ENCODE results near the gene LRCH3. TPM values are rescaled to one million over a fixed set of nuclear protein-coding genes. Genes with fewer than 3 reads are reported as not detected.
A peak's percentile ranks its signal among the peaks of the same experiment; 100 is the strongest.

Gene LRCH3
- total and polyA plus RNA-seq, 2 of the 13 experiments (the other 11 are each of a cell fraction or from before 2014, with no cell fraction given): 25.5 to 103 TPM

DNA sequence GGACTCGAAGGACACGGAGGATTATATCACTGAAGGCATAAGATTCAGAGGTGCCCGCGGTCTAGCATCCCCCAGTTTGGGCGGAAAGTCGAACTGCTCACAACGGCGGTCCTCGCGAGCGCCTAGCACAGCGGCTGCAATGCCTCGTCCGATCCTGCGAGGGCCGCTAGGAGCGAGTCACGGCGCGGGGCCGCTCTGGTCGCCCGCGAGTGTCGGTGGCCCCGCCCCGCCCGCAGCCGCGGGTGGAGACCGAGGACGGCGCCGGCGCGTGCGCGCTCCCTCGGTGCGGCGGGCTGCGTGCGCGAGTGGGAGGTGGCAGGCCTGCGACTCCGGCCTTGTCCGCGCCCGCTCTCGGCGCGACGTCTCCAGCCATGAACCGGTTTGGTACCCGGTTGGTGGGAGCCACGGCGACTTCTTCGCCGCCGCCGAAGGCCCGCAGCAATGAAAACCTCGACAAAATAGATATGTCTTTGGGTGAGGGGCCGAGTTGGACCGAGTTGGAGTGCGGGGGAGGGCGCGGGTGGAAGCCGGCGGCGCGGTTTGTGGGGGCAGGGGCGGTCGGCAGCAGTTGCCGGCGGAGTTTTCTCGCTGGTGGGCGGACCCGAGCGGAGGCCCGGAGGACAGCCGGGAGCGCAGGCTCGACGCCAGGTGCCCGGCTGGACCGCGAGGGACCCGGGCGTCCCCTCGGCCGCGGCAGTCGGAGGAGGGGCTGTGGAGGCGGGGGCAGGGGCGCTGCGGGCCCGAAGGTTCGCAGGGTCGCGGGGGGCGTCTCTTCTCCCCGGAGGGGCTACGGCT, 41.3 kb upstream of the LRCH3 start, which contains the start of gene FYTTD1 (continued):
- TF ChIP-seq SRSF1 (optimal IDR thresholded peaks at IDR 0.05; ENCODE audit: low read depth, low read length): peak; percentile 10
- peak; percentile 67 for TF ChIP-seq TMF1 (CRISPR knock-in tag; IDR thresholded peaks at IDR 0.05; ENCODE audit: low read depth)
- peak; percentile 78; the same call in 1 of the 2 replicates for TF ChIP-seq NR1H2 (CRISPR knock-in tag; IDR thresholded peaks at IDR 0.05; ENCODE audit: borderline replicate concordance, low read depth)
- no peak for TF ChIP-seq FOXA1 (IDR thresholded peaks at IDR 0.05)
- no peak for TF ChIP-seq FOXA1 (CRISPR knock-in tag; IDR thresholded peaks at IDR 0.05)
- TF ChIP-seq SOX6 (IDR thresholded peaks at IDR 0.05): no peak
- TF ChIP-seq SOX6 (CRISPR knock-in tag; IDR thresholded peaks at IDR 0.05): peak; percentile 28; the same call in 1 of the 2 replicates
- TF ChIP-seq ZNF570 (CRISPR knock-in tag; IDR thresholded peaks at IDR 0.05; ENCODE audit: borderline replicate concordance): no peak; the same call in 1 of the 2 replicates
- peak; percentile 92 for TF ChIP-seq ATF7-NPFF (CRISPR knock-in tag; IDR thresholded peaks at IDR 0.05; ENCODE audit: low read depth)
- TF ChIP-seq ZNF660 (CRISPR knock-in tag; IDR thresholded peaks at IDR 0.05; ENCODE audit: borderline replicate concordance, low read depth): no peak
- TF ChIP-seq ZNF441 (CRISPR knock-in tag; IDR thresholded peaks at IDR 0.05; ENCODE audit: borderline replicate concordance): peak; percentile 81
- TF ChIP-seq, protein P1, sequence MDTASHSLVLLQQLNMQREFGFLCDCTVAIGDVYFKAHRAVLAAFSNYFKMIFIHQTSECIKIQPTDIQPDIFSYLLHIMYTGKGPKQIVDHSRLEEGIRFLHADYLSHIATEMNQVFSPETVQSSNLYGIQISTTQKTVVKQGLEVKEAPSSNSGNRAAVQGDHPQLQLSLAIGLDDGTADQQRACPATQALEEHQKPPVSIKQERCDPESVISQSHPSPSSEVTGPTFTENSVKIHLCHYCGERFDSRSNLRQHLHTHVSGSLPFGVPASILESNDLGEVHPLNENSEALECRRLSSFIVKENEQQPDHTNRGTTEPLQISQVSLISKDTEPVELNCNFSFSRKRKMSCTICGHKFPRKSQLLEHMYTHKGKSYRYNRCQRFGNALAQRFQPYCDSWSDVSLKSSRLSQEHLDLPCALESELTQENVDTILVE (CRISPR knock-in tag; IDR thresholded peaks at IDR 0.05): peak; percentile 45
- TF ChIP-seq CCDC6 (CRISPR knock-in tag; IDR thresholded peaks at IDR 0.05): no peak; the same call in 1 of the 2 replicates
- peak; percentile 31 for TF ChIP-seq ZNF883 (CRISPR knock-in tag; IDR thresholded peaks at IDR 0.05; ENCODE audit: not compliant biosample characterization)
- TF ChIP-seq, protein P2, sequence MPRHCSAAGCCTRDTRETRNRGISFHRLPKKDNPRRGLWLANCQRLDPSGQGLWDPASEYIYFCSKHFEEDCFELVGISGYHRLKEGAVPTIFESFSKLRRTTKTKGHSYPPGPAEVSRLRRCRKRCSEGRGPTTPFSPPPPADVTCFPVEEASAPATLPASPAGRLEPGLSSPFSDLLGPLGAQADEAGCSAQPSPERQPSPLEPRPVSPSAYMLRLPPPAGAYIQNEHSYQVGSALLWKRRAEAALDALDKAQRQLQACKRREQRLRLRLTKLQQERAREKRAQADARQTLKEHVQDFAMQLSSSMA (CRISPR knock-in tag; IDR thresholded peaks at IDR 0.05): peak; percentile 74; the same call in 1 of the 2 replicates
- TF ChIP-seq ZNF292 (CRISPR knock-in tag; IDR thresholded peaks at IDR 0.05; ENCODE audit: borderline replicate concordance, low read depth): 0 out of 2 replicates have a peak, but pooled peaks have one; percentile 58
- TF ChIP-seq, protein P3, sequence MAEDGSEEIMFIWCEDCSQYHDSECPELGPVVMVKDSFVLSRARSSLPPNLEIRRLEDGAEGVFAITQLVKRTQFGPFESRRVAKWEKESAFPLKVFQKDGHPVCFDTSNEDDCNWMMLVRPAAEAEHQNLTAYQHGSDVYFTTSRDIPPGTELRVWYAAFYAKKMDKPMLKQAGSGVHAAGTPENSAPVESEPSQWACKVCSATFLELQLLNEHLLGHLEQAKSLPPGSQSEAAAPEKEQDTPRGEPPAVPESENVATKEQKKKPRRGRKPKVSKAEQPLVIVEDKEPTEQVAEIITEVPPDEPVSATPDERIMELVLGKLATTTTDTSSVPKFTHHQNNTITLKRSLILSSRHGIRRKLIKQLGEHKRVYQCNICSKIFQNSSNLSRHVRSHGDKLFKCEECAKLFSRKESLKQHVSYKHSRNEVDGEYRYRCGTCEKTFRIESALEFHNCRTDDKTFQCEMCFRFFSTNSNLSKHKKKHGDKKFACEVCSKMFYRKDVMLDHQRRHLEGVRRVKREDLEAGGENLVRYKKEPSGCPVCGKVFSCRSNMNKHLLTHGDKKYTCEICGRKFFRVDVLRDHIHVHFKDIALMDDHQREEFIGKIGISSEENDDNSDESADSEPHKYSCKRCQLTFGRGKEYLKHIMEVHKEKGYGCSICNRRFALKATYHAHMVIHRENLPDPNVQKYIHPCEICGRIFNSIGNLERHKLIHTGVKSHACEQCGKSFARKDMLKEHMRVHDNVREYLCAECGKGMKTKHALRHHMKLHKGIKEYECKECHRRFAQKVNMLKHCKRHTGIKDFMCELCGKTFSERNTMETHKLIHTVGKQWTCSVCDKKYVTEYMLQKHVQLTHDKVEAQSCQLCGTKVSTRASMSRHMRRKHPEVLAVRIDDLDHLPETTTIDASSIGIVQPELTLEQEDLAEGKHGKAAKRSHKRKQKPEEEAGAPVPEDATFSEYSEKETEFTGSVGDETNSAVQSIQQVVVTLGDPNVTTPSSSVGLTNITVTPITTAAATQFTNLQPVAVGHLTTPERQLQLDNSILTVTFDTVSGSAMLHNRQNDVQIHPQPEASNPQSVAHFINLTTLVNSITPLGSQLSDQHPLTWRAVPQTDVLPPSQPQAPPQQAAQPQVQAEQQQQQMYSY (CRISPR knock-in tag; IDR thresholded peaks at IDR 0.05): 0 out of 2 replicates have a peak, but pooled peaks have one; percentile 14
- no peak; the same call in 1 of the 2 replicates for TF ChIP-seq HOXD1 (CRISPR knock-in tag; IDR thresholded peaks at IDR 0.05)
- TF ChIP-seq ZNF468 (CRISPR knock-in tag; IDR thresholded peaks at IDR 0.05): 0 out of 2 replicates have a peak, but pooled peaks have one; percentile 78
- TF ChIP-seq, protein P4, sequence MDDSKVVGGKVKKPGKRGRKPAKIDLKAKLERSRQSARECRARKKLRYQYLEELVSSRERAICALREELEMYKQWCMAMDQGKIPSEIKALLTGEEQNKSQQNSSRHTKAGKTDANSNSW (CRISPR knock-in tag; IDR thresholded peaks at IDR 0.05; ENCODE audit: borderline replicate concordance): peak; percentile 47; the same call in 1 of the 2 replicates
- TF ChIP-seq ATAD3A (CRISPR knock-in tag; IDR thresholded peaks at IDR 0.05): no peak
- TF ChIP-seq, protein P5, sequence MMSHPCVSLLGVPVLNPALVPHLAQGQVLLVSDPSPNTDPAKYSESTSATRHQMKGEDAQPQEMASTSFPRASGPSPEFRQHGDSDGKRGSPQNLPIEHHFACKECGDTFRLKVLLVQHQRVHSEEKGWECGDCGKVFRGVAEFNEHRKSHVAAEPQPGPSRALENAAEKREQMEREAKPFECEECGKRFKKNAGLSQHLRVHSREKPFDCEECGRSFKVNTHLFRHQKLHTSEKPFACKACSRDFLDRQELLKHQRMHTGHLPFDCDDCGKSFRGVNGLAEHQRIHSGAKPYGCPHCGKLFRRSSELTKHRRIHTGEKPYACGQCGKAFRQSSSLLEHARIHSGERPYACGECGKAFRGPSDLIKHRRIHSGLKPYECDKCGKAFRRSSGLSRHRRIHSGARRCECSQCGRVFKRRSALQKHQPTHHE (CRISPR knock-in tag; IDR thresholded peaks at IDR 0.05; ENCODE audit: borderline replicate concordance): peak; percentile 51; the same call in 1 of the 2 replicates
- no peak for TF ChIP-seq ZNF430 (CRISPR knock-in tag; IDR thresholded peaks at IDR 0.05)
